Neuronal stem cell (in vitro differentiated cells): ENCODE data around the gene ATRN.

ENCODE experiments used
- DNase-seq: peaks from one replicate; pipeline ENCODE4 v3.0.0-alpha.2; 2013; ENCODE audit warnings: low spot score
- H2AFZ ChIP-seq: one replicate; pipeline ENCODE4 v1.6.1; 2013; ENCODE audit warnings: mild to moderate bottlenecking, low read length, inconsistent platforms
- H2AK5ac ChIP-seq: 2 replicates; pipeline ENCODE4 v1.6.1; 2013; ENCODE audit warnings: low read depth, mild to moderate bottlenecking, inconsistent platforms, low read length, moderate library complexity, mixed read lengths
- H2BK120ac ChIP-seq: 2 replicates; pipeline ENCODE4 v1.6.1; 2013; ENCODE audit warnings: low read depth, mild to moderate bottlenecking, inconsistent platforms, low read length, moderate library complexity, mixed read lengths
- H2BK12ac ChIP-seq: one replicate; pipeline ENCODE4 v1.6.1; 2013; ENCODE audit warnings: low read length, inconsistent platforms
- H2BK15ac ChIP-seq: 2 replicates; pipeline ENCODE4 v1.6.1; 2013; ENCODE audit warnings: mild to moderate bottlenecking, low read length, inconsistent platforms, mixed read lengths
- H2BK5ac ChIP-seq: one replicate; pipeline ENCODE4 v1.6.1; 2013; ENCODE audit warnings: inconsistent platforms, mild to moderate bottlenecking, low read length, moderate library complexity
- H3K14ac ChIP-seq: one replicate; pipeline ENCODE4 v1.6.1; 2013; ENCODE audit warnings: low read length, inconsistent platforms
- H3K18ac ChIP-seq: 2 replicates; pipeline ENCODE4 v1.6.1; 2013; ENCODE audit warnings: low read length, inconsistent platforms
- H3K23ac ChIP-seq: 2 replicates; pipeline ENCODE4 v1.6.1; 2013; ENCODE audit warnings: low read depth, mild to moderate bottlenecking, mixed read lengths, low read length, inconsistent platforms; ENCODE audit not compliant: poor library complexity
- H3K27ac ChIP-seq: replicated peaks from 3 replicates; pipeline ENCODE4 v1.5.1; 2013; ENCODE audit warnings: low read length, inconsistent platforms
- H3K27me3 ChIP-seq, 3 experiments: 2 replicates each; pipeline ENCODE4 v1.6.1; 2013; ENCODE audit warnings: low read length in 3 of 3, mild to moderate bottlenecking in 2 of 3, inconsistent platforms in 1 of 3, low read depth in 1 of 3, mixed read lengths in 1 of 3, moderate library complexity in 1 of 3; ENCODE audit not compliant: control insufficient read depth in 3 of 3, insufficient read depth in 3 of 3
- H3K36me3 ChIP-seq, 2 donors: replicated peaks in 1 of 2; 2 replicates each; pipeline ENCODE4 v1.6.1; 2013; ENCODE audit warnings: low read length in 2 of 2; ENCODE audit not compliant: control insufficient read depth in 2 of 2, insufficient read depth in 2 of 2
- H3K4ac ChIP-seq: 2 replicates; pipeline ENCODE4 v1.6.1; 2013; ENCODE audit warnings: inconsistent platforms, mild to moderate bottlenecking, low read length, moderate library complexity
- H3K4me1 ChIP-seq, 2 donors: 1 replicate in 1 of 2; 2 replicates in 1 of 2; pipeline ENCODE4 v1.6.1; 2013; ENCODE audit warnings: low read length in 2 of 2, low read depth in 1 of 2; ENCODE audit not compliant: control insufficient read depth in 2 of 2, insufficient read depth in 1 of 2
- H3K4me2 ChIP-seq: one replicate; pipeline ENCODE4 v1.6.1; 2013; ENCODE audit warnings: mild to moderate bottlenecking, low read length, inconsistent platforms; ENCODE audit not compliant: insufficient read depth, poor library complexity, severe bottlenecking
- H3K4me3 ChIP-seq, 2 donors: 2 replicates each; pipeline ENCODE4 v1.5.1; 2013; ENCODE audit warnings: low read length in 2 of 2, mild to moderate bottlenecking in 2 of 2, inconsistent platforms in 1 of 2, moderate library complexity in 1 of 2
- H3K79me1 ChIP-seq: one replicate; pipeline ENCODE4 v1.6.1; 2013; ENCODE audit warnings: low read depth, mild to moderate bottlenecking, inconsistent platforms, low read length, moderate library complexity
- H3K9ac ChIP-seq: one replicate; pipeline ENCODE4 v1.6.1; 2013; ENCODE audit warnings: mild to moderate bottlenecking, low read depth, low read length, inconsistent platforms; ENCODE audit not compliant: poor library complexity
- H3K9me3 ChIP-seq, 2 donors: replicated peaks in 1 of 2; 2 replicates each; pipeline versions ENCODE3 to v1.6.1; 2013; ENCODE audit warnings: low read length in 2 of 2, mild to moderate bottlenecking in 2 of 2, inconsistent platforms in 1 of 2, low read depth in 1 of 2, mixed read lengths in 1 of 2, moderate library complexity in 1 of 2; ENCODE audit not compliant: control insufficient read depth in 2 of 2, insufficient read depth in 1 of 2
- H4K8ac ChIP-seq: one replicate; pipeline ENCODE4 v1.6.1; 2013; ENCODE audit warnings: low read depth, mild to moderate bottlenecking, inconsistent platforms, low read length, moderate library complexity
- H4K91ac ChIP-seq: one replicate; pipeline ENCODE4 v1.6.1; 2013; ENCODE audit warnings: low read length, low read depth, mild to moderate bottlenecking, inconsistent platforms; ENCODE audit not compliant: poor library complexity
- WGBS, 2 donors: extraction: QIAGEN DNeasy Blood & Tissue Kit; methylation state at CpG; one replicate each; pipeline ENCODE4 v1.1.7; 2013; ENCODE audit warnings: missing lambda C conversion rate in 2 of 2, mixed read lengths in 1 of 2; ENCODE audit not compliant: insufficient read length in 2 of 2, insufficient replicate concordance in 1 of 2; ENCODE audit errors: extremely low coverage in 2 of 2; 5-methylcytosine and 5-hydroxymethylcytosine counted together

ATRN gene

DNA sequence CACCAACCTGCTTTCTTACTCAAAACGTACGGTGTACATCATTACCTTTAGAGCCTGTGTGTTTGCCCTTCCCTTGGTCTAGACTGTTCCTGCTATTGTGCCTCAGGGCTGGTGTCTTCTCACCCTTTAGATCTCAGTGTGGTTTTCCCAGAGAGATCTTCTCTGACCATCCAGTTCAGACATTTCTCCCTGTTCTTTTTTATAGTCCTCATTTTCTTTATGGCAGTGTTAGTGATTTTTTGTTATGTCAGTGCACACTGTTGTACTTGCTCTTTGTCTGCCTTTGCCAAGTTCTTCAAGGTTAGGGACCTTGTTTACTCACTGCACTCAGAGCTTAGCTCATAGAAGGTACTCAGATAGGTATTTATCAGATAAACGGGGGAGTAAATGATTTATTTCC is 82.8 kb downstream of the ATRN start:
- Histone ChIP-seq H3K4me2 (no peak overlapping the region), H3K9me3 (no peaks in the 10 kb centered on the region), H4K91ac (no peak overlapping the region), H3K14ac (no peak overlapping the region), H3K4me3 (no peak overlapping the region), H3K27me3 (no peaks in the 10 kb centered on the region), H2BK120ac (no peak overlapping the region), H3K27ac (no peak overlapping the region), H2AK5ac (no peak overlapping the region), H3K9ac (no peak overlapping the region), H2BK5ac (no peak overlapping the region), H3K4me1 (no peaks in the 10 kb centered on the region), H4K8ac (no peak overlapping the region), H2AFZ (no peak overlapping the region), H2BK15ac (no peak overlapping the region), H3K23ac (no peak overlapping the region), H3K36me3 (peaks cover 0 to 11% of the 10 kb centered on the region in 2 donors), H3K79me1 (no peaks in the 10 kb centered on the region), H2BK12ac (no peak overlapping the region), H3K18ac (no peak overlapping the region), H3K4ac (no peak overlapping the region)
- DNase-seq: no peak
- no CpG with 5 or more reads among the region's 3 CpGs for WGBS, 2 donors

DNA sequence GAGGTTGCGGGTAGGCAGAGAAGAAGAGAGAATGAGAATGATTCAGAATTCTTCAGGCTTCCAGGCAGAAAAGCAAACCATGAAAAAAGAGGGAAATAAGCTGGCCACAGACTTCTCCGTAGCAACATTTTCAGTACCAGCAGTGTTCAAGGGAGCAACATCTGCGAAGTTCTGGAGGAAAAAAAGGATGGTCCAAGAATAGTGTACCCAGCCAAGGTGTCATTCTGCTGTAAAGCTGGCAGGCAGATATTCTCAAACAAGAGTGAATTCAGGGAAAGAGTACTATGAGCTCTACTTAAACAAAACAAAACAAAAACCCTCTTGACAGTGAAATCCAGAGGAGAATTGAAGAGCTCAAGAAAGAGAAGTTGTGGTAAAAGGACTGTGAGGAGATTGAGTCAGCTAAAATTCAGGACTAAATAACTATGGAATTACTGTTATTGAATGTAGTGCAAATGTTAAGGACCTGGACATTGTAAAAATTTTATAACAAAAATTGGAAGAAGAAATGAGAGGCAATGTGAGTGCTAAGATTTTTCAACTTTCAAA is 86.5 kb downstream of the ATRN start:
- no peaks in the 10 kb centered on the region for H3K4me1 ChIP-seq
- H2AK5ac ChIP-seq: no peak overlapping the region
- H3K27ac ChIP-seq: no peak overlapping the region
- H3K36me3 ChIP-seq: peaks cover 3 to 8% of the 10 kb centered on the region in 2 donors
- no peak overlapping the region for H2BK120ac ChIP-seq
- no CpG with 5 or more reads among the region's 3 CpGs for WGBS, 2 donors
- H2BK5ac ChIP-seq: no peak overlapping the region
- H3K27me3 ChIP-seq: no peaks in the 10 kb centered on the region
- no peak overlapping the region for H2BK12ac ChIP-seq
- no peak overlapping the region for H2BK15ac ChIP-seq
- DNase-seq: no peak
- H3K4me3 ChIP-seq: no peak overlapping the region
- no peak overlapping the region for H4K8ac ChIP-seq
- no peak overlapping the region for H4K91ac ChIP-seq
- H3K79me1 ChIP-seq: no peaks in the 10 kb centered on the region
- H3K18ac ChIP-seq: no peak overlapping the region
- no peak overlapping the region for H3K14ac ChIP-seq
- no peaks in the 10 kb centered on the region for H3K9me3 ChIP-seq
- H3K23ac ChIP-seq: no peak overlapping the region
- H2AFZ ChIP-seq: no peak overlapping the region
- no peak overlapping the region for H3K4me2 ChIP-seq
- no peak overlapping the region for H3K9ac ChIP-seq
- H3K4ac ChIP-seq: no peak overlapping the region

DNA sequence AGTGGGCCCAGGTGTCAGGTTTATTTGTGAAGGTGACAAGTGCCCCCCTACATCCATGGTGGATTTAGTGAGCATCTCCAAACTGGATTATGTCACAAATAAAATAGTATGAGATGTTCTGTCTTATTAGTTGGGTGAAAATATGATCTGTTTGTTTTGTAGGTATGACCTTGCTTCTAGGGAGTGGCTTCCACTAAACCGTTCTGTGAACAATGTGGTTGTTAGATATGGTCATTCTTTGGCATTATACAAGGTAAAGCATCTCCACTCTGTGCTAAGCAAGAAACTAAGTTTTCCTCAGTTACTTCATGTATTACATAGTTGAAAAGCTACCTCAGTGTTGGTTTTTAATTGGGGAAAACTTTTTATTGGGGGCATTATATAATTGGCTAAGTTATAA is 88.4 kb downstream of the ATRN start:
- no peak overlapping the region for H2BK15ac ChIP-seq
- DNase-seq: no peak
- no peak overlapping the region for H3K14ac ChIP-seq
- no peaks in the 10 kb centered on the region for H3K9me3 ChIP-seq
- no peak overlapping the region for H4K91ac ChIP-seq
- no peak overlapping the region for H3K4me3 ChIP-seq
- H3K9ac ChIP-seq: no peak overlapping the region
- H2AFZ ChIP-seq: no peak overlapping the region
- H3K18ac ChIP-seq: no peak overlapping the region
- H4K8ac ChIP-seq: no peak overlapping the region
- H3K23ac ChIP-seq: no peak overlapping the region
- no peak overlapping the region for H2BK12ac ChIP-seq
- no peak overlapping the region for H3K4me2 ChIP-seq
- H3K27ac ChIP-seq: no peak overlapping the region
- H3K27me3 ChIP-seq: no peaks in the 10 kb centered on the region
- no peak overlapping the region for H2BK120ac ChIP-seq
- no peak overlapping the region for H2AK5ac ChIP-seq
- H3K4me1 ChIP-seq: no peaks in the 10 kb centered on the region
- peaks cover 3 to 17% of the 10 kb centered on the region in 2 donors for H3K36me3 ChIP-seq
- no peaks in the 10 kb centered on the region for H3K79me1 ChIP-seq
- H3K4ac ChIP-seq: no peak overlapping the region
- no CpG with 5 or more reads among the region's 1 CpG for whole genome bisulfite sequencing, 2 donors
- H2BK5ac ChIP-seq: no peak overlapping the region

DNA sequence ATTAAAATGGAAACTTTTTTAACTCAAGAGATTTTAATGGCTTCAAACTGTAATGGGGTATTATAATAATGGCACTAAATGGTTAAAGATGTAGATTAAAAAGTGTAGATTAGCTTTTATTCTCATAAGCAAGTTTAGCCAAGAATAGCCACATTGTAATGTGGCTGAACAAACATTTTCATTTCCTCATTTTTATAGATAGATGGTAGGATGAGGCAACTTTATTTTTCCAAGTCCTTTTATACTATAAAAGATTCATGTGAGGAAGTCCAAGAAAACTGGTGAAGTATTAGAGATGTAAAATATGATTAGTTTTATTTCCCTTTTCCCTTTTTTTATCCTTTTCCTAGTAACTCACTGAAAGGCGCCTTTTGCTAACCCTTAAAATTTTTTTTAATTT is 88.8 kb downstream of the ATRN start:
- H3K4me2 ChIP-seq: no peak overlapping the region
- H3K4ac ChIP-seq: no peak overlapping the region
- peaks cover 3 to 19% of the 10 kb centered on the region in 2 donors for H3K36me3 ChIP-seq
- H3K4me1 ChIP-seq: no peaks in the 10 kb centered on the region
- H3K27me3 ChIP-seq: no peaks in the 10 kb centered on the region
- no peak overlapping the region for H3K4me3 ChIP-seq
- H3K9ac ChIP-seq: no peak overlapping the region
- H2BK120ac ChIP-seq: no peak overlapping the region
- no CpG with 5 or more reads among the region's 1 CpG for WGBS, 2 donors
- H3K23ac ChIP-seq: no peak overlapping the region
- H2BK5ac ChIP-seq: no peak overlapping the region
- H2AK5ac ChIP-seq: no peak overlapping the region
- no peak overlapping the region for H2AFZ ChIP-seq
- no peak for DNase-seq
- H4K8ac ChIP-seq: no peak overlapping the region
- no peak overlapping the region for H3K27ac ChIP-seq
- no peak overlapping the region for H2BK12ac ChIP-seq
- no peak overlapping the region for H3K18ac ChIP-seq
- no peak overlapping the region for H2BK15ac ChIP-seq
- H3K9me3 ChIP-seq: no peaks in the 10 kb centered on the region
- no peak overlapping the region for H4K91ac ChIP-seq
- no peak overlapping the region for H3K14ac ChIP-seq
- H3K79me1 ChIP-seq: no peaks in the 10 kb centered on the region
